H9 (cell line): ENCODE data around the gene CDYL2. TPM values are rescaled to one million over a fixed set of nuclear protein-coding genes. Genes with fewer than 3 reads are reported as not detected.

ENCODE experiments used
- DNase-seq: peaks from one replicate; pipeline ENCODE4 v3.0.0-alpha.2; 2017
- H2AFZ ChIP-seq: one replicate; pipeline ENCODE4 v1.6.1; 2013; ENCODE audit warnings: mild to moderate bottlenecking, low read length, control low read depth, moderate library complexity
- H2AK5ac ChIP-seq: 2 replicates; pipeline ENCODE4 v1.6.1; 2013; ENCODE audit warnings: low read length, control low read depth, mixed read lengths; ENCODE audit not compliant: insufficient read length
- H2BK120ac ChIP-seq: one replicate; pipeline ENCODE4 v1.6.1; 2013; ENCODE audit warnings: low read depth, mild to moderate bottlenecking, low read length, control low read depth, inconsistent platforms; ENCODE audit not compliant: poor library complexity, severe bottlenecking
- H2BK12ac ChIP-seq: 2 replicates; pipeline ENCODE4 v1.6.1; 2013; ENCODE audit warnings: low read length, control low read depth, mixed read lengths, low read depth; ENCODE audit not compliant: insufficient read length
- H2BK15ac ChIP-seq: 2 replicates; pipeline ENCODE4 v1.6.1; 2013; ENCODE audit warnings: low read depth, low read length, control low read depth
- H2BK20ac ChIP-seq: one replicate; pipeline ENCODE4 v1.6.1; 2013; ENCODE audit warnings: low read depth, mild to moderate bottlenecking, low read length, control low read depth, inconsistent platforms; ENCODE audit not compliant: poor library complexity, severe bottlenecking
- H2BK5ac ChIP-seq: 2 replicates; pipeline ENCODE4 v1.6.1; 2013; ENCODE audit warnings: low read length, control low read depth, mixed read lengths; ENCODE audit not compliant: insufficient read length
- H3K14ac ChIP-seq: 2 replicates; pipeline ENCODE4 v1.6.1; 2013; ENCODE audit warnings: low read length, control low read depth; ENCODE audit not compliant: insufficient read depth
- H3K18ac ChIP-seq: 2 replicates; pipeline ENCODE4 v1.6.1; 2013; ENCODE audit warnings: low read depth, mild to moderate bottlenecking, mixed read lengths, low read length, control low read depth; ENCODE audit not compliant: insufficient read length
- H3K23ac ChIP-seq: 2 replicates; pipeline ENCODE4 v1.6.1; 2013; ENCODE audit warnings: low read length, control low read depth, mixed read lengths, low read depth; ENCODE audit not compliant: insufficient read length
- H3K23me2 ChIP-seq: 2 replicates; pipeline ENCODE4 v1.6.1; 2013; ENCODE audit warnings: low read depth, mild to moderate bottlenecking, mixed read lengths, low read length, control low read depth; ENCODE audit not compliant: insufficient read length, poor library complexity, severe bottlenecking
- H3K27ac ChIP-seq: 2 replicates; pipeline ENCODE4 v1.5.1; 2013; ENCODE audit warnings: low read length, control low read depth, mixed read lengths, low read depth; ENCODE audit not compliant: insufficient read length
- H3K27me3 ChIP-seq: 2 replicates; pipeline ENCODE4 v1.6.1; 2013; ENCODE audit warnings: low read length, control low read depth, inconsistent platforms; ENCODE audit not compliant: insufficient read depth
- H3K4ac ChIP-seq: 2 replicates; pipeline ENCODE4 v1.6.1; 2013; ENCODE audit warnings: low read depth, mild to moderate bottlenecking, control low read depth, inconsistent platforms, low read length, moderate library complexity
- H3K4me1 ChIP-seq: 2 replicates; pipeline ENCODE4 v1.6.1; 2013; ENCODE audit warnings: low read length, control low read depth, inconsistent platforms; ENCODE audit not compliant: insufficient read depth
- H3K4me2 ChIP-seq: 2 replicates; pipeline ENCODE4 v1.6.1; 2013; ENCODE audit warnings: low read length, control low read depth, mixed read lengths; ENCODE audit not compliant: insufficient read length, insufficient read depth
- H3K56ac ChIP-seq: 2 replicates; pipeline ENCODE4 v1.6.1; 2013; ENCODE audit warnings: low read depth, mild to moderate bottlenecking, mixed read lengths, low read length, control low read depth; ENCODE audit not compliant: insufficient read length
- H3K79me1 ChIP-seq: 2 replicates; pipeline ENCODE4 v1.6.1; 2013; ENCODE audit warnings: low read depth, mild to moderate bottlenecking, moderate library complexity, low read length, control low read depth, inconsistent platforms; ENCODE audit not compliant: insufficient read depth, poor library complexity, severe bottlenecking
- H3K79me2 ChIP-seq: 2 replicates; pipeline ENCODE4 v1.6.1; 2013; ENCODE audit warnings: low read length, control low read depth, inconsistent platforms; ENCODE audit not compliant: insufficient read depth
- H3K9ac ChIP-seq: 2 replicates; pipeline ENCODE4 v1.6.1; 2013; ENCODE audit warnings: low read length, control low read depth, mixed read lengths; ENCODE audit not compliant: insufficient read length; ENCODE audit errors: extremely low read depth
- H3K9me3 ChIP-seq: one replicate; pipeline ENCODE4 v1.6.1; 2013; ENCODE audit warnings: low read depth, low read length, inconsistent platforms; ENCODE audit not compliant: control insufficient read depth
- H3T11ph ChIP-seq: one replicate; pipeline ENCODE4 v1.6.1; 2013; ENCODE audit warnings: mild to moderate bottlenecking, low read length, control low read depth, inconsistent platforms
- H4K20me1 ChIP-seq: one replicate; pipeline ENCODE4 v1.6.1; 2013; ENCODE audit not compliant: control insufficient read depth, insufficient read length, insufficient read depth
- H4K5ac ChIP-seq: 2 replicates; pipeline ENCODE4 v1.6.1; 2013; ENCODE audit warnings: low read depth, mild to moderate bottlenecking, mixed read lengths, low read length, control low read depth; ENCODE audit not compliant: insufficient read length
- H4K8ac ChIP-seq: replicated peaks from 2 replicates; pipeline ENCODE4 v1.6.1; 2013; ENCODE audit warnings: low read length, control low read depth, mixed read lengths, low read depth; ENCODE audit not compliant: insufficient read length
- H4K91ac ChIP-seq: 2 replicates; pipeline ENCODE4 v1.6.1; 2013; ENCODE audit warnings: low read depth, mild to moderate bottlenecking, moderate library complexity, mixed read lengths, low read length, control low read depth; ENCODE audit not compliant: insufficient read length
- H3K27ac Mint-ChIP-seq, 3 experiments: 2 replicates in 2 of 3; 3 replicates in 1 of 3; pipeline ENCODE4 v1.8.0; 2020 to 2021; ENCODE audit warnings: mixed read lengths in 3 of 3, mild to moderate bottlenecking in 1 of 3, moderate library complexity in 1 of 3
- H3K27me3 Mint-ChIP-seq: 2 replicates; pipeline ENCODE4 v1.8.0; 2021; ENCODE audit warnings: low read depth, mild to moderate bottlenecking, moderate library complexity, mixed read lengths
- H3K36me3 Mint-ChIP-seq, 3 experiments: 2 replicates in 2 of 3; 3 replicates in 1 of 3; pipeline ENCODE4 v1.8.0; 2020 to 2021; ENCODE audit warnings: low read depth in 3 of 3, mixed read lengths in 3 of 3; ENCODE audit not compliant: insufficient read depth in 1 of 3
- H3K4me1 Mint-ChIP-seq, 2 experiments: 2 replicates each; pipeline ENCODE4 v1.8.0; 2020; ENCODE audit warnings: mixed read lengths in 2 of 2
- H3K4me3 Mint-ChIP-seq, 2 experiments: 2 replicates in 1 of 2; 3 replicates in 1 of 2; pipeline ENCODE4 v1.8.0; 2020 to 2021; ENCODE audit warnings: mild to moderate bottlenecking in 2 of 2, mixed read lengths in 2 of 2, moderate library complexity in 1 of 2
- H3K9me3 Mint-ChIP-seq, 2 experiments: 2 replicates in 1 of 2; 3 replicates in 1 of 2; pipeline ENCODE4 v1.8.0; 2020; ENCODE audit warnings: mild to moderate bottlenecking in 2 of 2, mixed read lengths in 2 of 2, moderate library complexity in 1 of 2
- WGBS: extraction: QIAGEN DNeasy Blood & Tissue Kit; methylation state at CpG from one replicate; pipeline ENCODE4 v1.1.7; 2013; ENCODE audit warnings: missing lambda C conversion rate, low lambda C conversion rate, mixed read lengths; ENCODE audit not compliant: insufficient read length; ENCODE audit errors: extremely low coverage; 5-methylcytosine and 5-hydroxymethylcytosine counted together
- total RNA-seq: library from RNA; stranded (reverse); gene quantifications from 2 replicates; pipeline ENCODE4 v1.2.1, GENCODE V29; 2021
- TF ChIP-seq, protein P1 (sequence below): fragments of 200-600 bp; sonication (generic); conservative IDR thresholded peaks from 3 replicates; pipeline ENCODE4 v1.8.0; 2021; ENCODE audit warnings: antibody characterized with exemption, mild to moderate bottlenecking

Gene CDYL2
- total RNA-seq, 1 experiment from 2014 or later: 4.2 TPM

DNA sequence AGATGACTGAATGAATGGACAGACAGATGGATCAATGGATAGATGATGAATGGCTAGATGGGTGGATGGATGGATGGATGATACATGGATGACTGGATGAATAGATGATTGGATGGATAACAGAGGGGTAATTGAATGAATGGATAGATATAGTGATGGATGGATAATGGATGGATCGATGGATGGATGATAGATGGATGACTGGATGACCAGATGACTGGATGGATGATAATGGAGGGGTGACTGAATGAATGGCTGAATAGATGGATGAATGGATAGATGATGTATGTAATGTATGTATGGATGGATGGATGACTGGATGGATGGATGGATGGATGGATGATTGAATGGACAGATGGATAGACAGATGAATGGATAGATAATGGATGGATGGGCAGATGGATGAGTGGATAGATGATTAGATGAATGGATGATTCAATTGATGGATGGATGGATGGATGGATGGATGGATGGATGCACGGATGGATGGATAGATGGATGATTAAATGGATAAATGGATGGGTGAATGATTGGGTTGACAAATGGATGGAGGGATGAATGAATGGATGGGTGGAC lies 87.7 kb downstream of the CDYL2 start:
- Histone ChIP-seq H2BK15ac (no peak overlapping the region), H3K27ac (no peak overlapping the region), H3K23me2 (no peaks in the 10 kb centered on the region), H3K4me2 (no peak overlapping the region), H2BK20ac (no peak overlapping the region), H4K5ac (no peak overlapping the region), H3K18ac (no peak overlapping the region), H3K27me3 (no peaks in the 10 kb centered on the region), H3K4me1 (no peaks in the 10 kb centered on the region), H4K20me1 (no peaks in the 10 kb centered on the region), H3K4ac (no peak overlapping the region), H4K91ac (no peak overlapping the region), H3K9ac (no peak overlapping the region), H3K79me1 (no peaks in the 10 kb centered on the region), H2BK120ac (no peak overlapping the region), H2AK5ac (no peak overlapping the region), H3K56ac (no peak overlapping the region), H2BK5ac (no peak overlapping the region), H3K23ac (no peak overlapping the region), H3K79me2 (no peaks in the 10 kb centered on the region), H3K14ac (no peak overlapping the region), H3K9me3 (no peaks in the 10 kb centered on the region), H3T11ph (no peak overlapping the region), H2AFZ (no peak overlapping the region), H4K8ac (no peak overlapping the region), H2BK12ac (no peak overlapping the region)
- Mint-ChIP-seq H3K4me3 (no peak overlapping the region), H3K4me1 (peaks cover 4 to 7% of the 10 kb centered on the region in 2 experiments; a peak in 2 of 4 replicates), H3K27ac (no peak overlapping the region), H3K27me3 (no peaks in the 10 kb centered on the region; the same call in 1 of the 2 replicates), H3K36me3 (no peaks in the 10 kb centered on the region), H3K9me3 (no peaks in the 10 kb centered on the region; a peak in 1 of 5 replicates)
- WGBS: 100% methylated on average over 1 of the region's 2 CpGs
- DNase-seq: no peak
- TF ChIP-seq, protein P1, sequence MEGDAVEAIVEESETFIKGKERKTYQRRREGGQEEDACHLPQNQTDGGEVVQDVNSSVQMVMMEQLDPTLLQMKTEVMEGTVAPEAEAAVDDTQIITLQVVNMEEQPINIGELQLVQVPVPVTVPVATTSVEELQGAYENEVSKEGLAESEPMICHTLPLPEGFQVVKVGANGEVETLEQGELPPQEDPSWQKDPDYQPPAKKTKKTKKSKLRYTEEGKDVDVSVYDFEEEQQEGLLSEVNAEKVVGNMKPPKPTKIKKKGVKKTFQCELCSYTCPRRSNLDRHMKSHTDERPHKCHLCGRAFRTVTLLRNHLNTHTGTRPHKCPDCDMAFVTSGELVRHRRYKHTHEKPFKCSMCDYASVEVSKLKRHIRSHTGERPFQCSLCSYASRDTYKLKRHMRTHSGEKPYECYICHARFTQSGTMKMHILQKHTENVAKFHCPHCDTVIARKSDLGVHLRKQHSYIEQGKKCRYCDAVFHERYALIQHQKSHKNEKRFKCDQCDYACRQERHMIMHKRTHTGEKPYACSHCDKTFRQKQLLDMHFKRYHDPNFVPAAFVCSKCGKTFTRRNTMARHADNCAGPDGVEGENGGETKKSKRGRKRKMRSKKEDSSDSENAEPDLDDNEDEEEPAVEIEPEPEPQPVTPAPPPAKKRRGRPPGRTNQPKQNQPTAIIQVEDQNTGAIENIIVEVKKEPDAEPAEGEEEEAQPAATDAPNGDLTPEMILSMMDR: no peak
